ENCODE results near the gene MAPK8IP3.
"Not testable (repeated sequence)": the region's sequence is repeated elsewhere in the genome, so short reads cannot be mapped to it uniquely, and the experiment has no call there.

Gene MAPK8IP3

DNA sequence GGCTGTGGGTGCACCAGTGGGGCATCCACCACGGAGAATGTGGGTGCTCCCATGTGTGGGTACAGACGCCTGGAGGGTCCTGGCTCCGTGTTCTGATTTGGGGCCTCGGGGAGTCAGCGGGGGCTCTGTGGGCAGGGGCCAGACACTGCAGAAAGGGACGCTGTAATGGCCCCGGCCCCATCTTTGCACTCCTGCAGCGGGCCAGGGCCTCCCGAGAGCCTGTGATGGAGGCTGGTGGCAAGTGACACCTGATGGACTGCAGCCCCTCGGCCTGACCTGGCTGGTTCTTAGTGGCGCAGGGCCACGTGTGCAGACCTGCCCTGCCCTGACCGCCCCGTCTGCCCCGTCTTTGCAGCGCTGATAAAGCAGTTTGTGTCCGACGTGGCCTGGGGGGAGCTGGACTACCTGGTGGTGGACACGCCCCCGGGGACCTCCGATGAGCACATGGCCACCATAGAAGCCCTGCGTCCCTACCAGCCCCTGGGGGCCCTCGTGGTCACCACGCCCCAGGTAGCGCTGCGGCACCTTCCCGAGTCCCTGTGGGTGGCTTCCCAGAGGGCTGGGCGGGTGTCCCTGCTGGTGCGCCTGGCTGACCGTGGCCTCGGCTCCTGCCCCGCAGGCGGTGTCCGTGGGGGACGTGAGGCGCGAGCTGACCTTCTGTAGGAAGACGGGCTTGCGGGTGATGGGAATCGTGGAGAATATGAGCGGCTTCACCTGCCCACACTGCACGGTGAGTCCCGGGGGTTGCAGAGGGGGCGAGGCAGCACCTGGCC is 81.5 kb downstream of the MAPK8IP3 start:
- DNase-seq (ENCODE audit: low read depth) = no peak

DNA sequence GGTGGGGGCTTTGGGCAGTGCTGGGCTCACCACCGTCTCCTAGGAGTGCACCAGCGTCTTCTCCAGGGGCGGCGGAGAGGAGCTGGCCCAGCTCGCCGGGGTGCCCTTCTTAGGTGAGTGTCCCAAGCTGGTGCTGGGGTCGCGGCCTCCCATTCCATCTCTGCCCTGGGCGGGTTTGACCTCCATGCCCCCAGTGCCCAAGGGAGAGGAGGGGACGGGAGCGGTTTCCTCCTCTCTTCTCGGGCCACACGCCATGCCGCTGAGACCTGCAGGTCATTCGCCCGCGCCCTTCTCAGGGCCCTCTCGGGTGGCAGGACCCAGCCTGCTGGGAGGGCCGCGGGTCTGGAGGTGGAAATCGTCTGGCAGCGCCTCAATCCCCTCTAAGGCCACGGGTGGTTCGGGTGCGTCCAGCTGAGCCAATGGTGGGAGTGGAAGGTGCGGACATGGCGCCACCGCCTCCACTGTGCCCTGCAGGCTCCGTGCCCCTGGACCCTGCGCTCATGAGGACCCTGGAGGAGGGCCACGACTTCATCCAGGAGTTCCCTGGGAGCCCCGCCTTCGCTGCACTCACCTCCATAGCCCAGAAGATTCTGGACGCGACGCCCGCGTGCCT is 82.2 kb downstream of the MAPK8IP3 start:
- DNase-seq (ENCODE audit: low read depth) = no peak

DNA sequence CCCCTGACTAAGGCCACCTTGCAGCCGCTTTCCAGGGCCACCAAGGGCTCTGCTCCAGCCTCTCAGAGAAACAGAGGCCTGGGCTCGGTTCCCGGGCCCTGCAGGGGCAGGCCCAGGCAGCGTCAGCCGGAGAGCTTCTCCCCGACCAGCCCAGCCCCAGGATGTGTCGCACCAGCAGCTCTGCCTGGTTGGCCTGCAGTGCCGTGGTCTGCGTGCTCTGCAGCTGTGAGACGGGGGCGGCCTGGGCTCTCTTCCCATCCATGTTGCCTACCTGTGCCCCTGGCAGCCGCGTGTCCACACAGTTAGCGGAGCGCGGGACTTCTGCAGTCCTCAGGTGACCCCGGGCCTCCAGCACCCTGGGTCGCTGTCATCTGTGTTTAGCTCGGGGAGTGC is 82.7 kb downstream of the MAPK8IP3 start:
- no peak for DNase-seq (ENCODE audit: low read depth)

DNA sequence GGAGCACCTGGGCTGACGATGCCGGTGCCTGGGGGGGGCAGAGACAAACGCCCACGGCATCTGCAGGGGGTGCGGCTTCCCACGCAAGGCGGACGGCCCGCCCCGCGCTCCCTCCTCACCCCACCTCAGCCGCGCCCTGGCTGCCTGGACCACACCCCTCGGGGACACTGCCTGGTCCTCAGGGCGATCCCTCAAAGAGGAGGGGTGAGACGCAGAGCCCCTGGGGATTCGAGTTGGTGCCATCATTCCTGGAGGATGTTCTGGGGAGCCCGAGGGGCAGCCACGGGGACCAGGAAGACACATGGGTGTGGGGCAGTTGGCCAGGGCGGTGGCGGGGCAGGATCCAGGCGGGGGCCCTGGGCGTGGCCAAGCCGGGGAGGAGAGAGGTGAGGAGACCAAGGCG is 83.6 kb downstream of the MAPK8IP3 start:
- DNase-seq (ENCODE audit: low read depth) = no peak

DNA sequence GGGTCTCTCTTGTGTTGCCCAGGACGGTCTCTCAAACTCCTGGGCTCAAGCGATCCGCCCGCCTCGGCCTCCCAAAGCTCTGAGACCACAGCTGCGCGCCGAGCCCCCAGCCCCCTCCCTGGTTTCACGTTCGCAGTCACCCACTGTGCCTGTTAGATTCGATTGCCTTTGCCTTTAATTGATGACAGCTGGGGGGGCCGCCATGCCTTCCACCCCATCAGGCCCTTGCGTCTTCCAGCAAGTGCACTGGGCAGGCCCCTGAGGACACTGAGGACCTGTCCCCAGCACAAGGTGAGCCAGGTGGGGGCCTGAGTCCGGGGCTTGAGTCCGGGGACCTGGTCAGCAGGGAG is 84.2 kb downstream of the MAPK8IP3 start:
- no peak for DNase-seq (ENCODE audit: low read depth)

DNA sequence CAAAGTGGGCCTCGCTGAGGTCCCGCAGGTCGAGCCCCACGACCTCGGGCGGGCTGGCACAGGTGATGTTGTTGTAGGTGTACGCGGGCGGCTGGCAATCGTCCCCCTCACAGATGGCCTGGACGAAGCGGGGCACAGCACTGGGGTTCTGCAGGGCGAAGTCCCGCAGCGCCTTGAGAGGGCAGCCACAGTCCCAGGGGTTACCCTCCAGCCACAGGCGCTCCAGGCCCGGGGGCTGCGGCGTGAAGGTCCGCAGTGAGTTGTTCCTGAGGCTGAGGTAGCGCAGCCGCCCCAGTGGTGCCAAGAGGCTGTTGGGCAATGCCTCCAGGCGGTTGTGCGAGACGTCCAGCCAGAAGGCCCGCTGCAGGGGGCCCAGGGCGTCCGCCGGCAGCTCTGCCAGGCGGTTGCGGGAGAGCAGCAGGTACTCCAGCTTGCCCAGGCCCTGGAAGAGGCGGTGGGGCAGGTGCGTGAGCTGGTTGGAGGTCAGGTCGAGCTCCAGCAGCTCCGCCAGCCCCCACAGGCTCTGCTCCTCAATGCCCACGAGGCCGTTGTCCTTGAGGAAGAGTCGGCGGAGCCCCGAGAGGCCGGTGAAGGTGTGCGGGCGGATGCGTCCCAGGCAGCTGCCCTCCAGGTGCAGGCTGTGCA is 84.7 kb downstream of the MAPK8IP3 start:
- no peak for DNase-seq (ENCODE audit: low read depth)

DNA sequence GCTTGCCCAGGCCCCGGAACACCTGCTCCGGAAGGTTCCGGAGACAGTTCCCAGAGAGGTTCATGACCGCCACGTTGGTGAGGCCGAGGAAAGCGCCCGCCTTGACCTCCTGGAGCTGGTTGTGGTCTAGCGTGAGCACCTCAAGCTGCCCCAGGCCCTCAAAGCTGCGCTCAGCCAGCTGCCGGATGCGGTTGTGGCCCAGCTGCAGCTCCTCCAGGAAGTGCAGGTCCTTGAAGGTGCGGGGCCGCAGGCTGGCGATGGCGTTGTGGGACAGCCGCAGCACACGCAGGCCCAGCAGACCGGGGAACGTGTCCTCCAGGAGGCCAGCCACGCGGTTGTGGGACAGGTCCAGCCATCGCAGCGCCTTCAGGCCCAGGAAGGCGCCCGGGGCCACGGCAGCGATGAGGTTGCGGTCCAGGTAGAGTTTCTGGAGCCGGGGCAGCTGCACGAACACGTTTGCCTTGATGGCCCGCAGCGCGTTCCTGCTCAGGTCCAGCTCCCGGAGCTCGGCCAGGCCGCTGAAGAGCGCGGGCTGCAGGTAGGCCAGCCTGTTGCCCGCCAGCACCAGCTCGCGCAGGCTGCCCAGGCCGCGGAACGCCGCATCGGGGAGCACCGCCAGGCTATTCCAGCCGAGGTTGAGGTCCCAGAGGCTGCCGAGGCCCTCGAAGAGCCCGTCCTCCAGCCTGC is 85.4 kb downstream of the MAPK8IP3 start:
- no peak for DNase-seq (ENCODE audit: low read depth)

DNA sequence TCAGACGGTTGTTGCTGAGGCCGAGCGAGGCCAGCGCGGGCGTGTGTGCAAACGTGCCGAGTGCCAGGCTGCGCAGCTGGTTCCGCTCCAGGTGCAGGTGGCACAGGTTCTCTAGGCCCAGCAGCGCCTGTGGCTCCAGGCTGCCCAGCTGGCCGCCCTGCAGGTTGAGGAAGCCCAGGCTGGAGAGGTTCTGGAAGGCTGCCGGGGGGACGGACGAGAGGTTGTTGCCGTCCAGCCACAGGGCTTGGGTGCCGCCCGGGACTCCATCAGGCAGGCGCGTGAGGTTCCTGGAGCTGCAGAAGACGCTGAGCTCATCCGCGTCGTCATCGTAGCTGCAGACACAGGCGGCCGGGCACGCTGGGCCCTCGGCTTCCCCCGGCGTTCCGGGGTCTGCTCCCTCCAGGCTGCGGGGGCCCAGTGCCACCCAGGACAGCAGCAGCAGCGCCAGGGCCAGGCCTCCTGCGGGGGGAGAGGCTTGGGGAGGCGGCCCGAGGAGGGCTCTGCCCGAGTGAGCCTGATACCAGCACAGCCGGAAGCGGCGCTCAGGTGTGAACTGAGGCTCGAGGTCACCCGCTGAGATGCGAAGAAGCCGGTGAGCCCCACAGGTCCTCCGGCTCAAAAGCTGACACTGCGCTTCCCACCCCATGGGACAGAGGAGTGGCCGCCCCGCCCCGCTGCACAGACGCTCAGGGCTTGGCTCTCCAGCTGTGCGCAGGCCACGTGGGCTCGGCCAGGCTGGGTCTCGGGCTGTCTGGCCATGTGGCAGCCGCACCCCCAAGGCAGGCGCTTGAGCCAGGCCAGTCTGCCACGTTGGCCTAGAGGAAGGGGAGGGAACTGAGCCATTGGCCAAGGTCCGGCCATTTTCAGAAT is 86.2 kb downstream of the MAPK8IP3 start:
- DNase-seq (ENCODE audit: low read depth) = no peak

DNA sequence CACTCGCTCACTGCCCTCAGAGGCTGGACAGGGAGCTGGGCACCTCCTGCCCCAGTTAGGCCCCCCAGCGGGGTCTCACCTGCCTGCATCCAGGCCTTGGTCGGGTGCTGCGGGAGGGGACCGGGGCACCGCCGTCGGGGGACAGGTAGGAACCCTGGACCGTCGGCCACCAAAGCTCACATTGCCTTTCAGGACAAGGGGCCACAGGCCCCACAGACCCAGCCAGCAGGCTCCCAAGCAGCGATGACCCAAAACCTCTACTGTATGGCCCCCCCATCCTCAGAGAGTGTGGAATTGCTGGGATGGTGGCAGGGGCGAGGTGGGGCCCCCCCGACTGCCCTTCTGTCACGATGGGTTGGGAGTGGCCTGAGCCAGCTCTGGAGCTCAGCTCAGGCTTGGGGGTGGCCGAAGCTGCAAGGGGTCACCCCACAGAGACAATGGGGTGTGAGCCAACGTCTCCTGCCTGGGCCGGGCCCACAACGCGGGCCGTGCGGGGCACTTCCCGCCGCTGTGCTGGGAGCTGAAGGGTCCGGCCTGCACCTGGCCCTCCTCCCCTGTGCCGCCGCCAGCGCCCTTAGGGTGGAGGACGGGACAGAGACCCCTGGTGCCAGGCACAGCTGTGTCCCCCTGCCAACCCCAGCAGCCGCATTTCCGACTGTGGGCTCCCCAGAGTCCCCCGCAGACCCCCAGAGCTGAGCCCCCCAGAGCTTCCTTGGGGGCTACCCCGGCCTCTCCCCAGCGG is 87.0 kb downstream of the MAPK8IP3 start:
- DNase-seq (ENCODE audit: low read depth) = no peak

DNA sequence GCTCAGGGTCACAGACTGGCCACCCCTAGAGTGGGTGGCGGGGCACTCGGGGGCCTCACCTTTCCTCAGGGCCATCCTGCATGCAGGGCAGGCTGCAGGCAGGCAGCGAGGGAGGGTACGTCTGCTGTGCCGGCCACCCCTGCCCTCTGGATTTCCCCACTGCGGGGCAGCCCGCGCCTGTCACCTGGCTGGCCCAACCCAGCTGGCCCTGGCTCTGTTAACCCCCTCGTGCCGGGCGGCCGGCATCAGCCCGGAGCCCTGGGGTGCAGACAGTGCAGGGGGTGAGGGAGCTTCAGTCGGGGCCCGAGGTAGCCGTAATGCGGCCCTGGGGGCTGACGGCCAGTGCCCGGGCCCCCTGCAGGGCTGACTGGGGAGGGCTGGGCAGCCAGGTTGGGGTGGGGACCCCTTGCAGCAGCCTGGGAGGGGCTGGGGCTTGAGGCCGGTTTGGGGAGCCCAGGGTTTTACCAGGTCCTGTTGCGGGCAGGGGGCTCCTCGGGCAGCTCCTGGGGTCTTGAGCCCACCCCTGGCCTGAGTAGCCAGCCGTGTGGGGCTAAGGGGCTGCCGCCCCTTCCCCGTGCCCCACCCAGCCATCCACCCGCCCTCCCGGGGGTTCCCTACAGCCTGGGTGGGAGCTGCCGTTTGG is 87.7 kb downstream of the MAPK8IP3 start, which contains the start of gene IGFALS:
Gene IGFALS, minus strand, starts transcription at position 128 of the 643 bp plus-strand sequence. Its CDS starts 53 bp downstream, at position 75.
- no peak for DNase-seq (ENCODE audit: low read depth)

DNA sequence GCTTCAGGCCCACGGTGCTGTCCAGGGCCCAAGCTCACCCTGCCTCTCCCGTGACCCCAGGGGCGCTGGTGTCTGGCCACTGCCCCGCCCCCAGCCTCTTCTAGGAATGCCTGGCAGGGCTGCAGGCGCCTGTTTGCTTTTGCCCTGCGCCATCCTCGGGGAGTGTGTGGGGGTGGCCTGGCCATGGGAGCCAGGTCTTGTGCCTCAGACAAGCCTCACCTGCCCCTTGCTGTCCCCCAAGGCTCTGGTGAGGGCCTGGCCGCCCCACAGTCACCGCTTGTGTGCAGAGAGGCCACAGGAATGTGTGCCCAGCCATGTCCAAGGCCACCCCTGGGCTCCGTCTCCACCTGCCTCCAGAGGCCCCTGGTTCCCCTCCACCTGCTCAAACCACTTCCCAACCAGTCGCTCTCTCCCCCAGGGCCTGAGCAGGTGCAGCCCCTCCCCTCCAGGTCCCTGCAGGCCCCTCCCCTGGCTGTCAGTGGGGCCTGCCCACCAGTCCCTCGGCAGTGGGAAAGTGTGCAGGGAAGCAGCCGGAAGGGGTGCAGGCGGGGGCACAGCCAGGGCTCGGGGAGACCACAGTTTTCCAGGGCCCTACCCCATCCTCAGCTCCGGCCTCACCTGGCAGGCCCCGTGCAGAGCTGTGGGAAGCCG is 88.4 kb downstream of the MAPK8IP3 start:
- no peak for DNase-seq (ENCODE audit: low read depth)

DNA sequence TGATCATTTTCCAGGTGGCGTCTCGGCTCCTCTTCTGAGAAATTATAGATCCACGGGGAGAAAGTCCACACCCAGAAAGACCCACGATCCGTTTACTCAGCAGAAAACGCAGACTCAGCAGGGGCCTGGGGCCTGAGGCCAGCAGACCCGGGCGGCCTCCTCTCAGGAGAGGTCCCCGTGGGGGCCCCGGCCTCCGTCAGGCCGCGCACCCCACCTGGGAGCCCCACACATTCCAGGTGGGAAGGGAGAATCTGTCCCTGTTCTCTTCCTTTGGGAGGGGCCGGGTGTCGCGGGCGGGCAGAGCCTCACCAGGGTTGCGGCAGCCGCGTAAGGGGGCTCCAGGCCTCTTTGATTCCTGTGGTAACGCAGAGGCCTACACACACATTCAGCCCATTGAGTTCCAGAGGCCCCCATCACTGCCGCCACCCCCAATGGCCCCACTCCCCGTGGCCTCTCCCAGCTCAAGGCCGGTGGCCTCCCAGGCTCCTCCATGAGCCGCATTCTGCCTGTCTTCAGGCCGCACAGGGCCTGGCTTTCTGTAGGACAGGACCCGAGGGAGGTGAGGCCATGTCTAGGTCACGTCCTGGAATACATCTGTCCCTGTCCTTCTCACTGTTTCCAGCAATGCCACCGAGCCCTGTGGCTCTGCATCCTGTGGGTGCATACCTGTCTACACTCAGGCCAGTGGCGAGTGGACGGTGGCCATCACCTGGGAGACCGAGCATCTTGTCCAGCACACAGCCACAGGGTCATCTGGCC is 89.1 kb downstream of the MAPK8IP3 start:
- DNase-seq (ENCODE audit: low read depth) = no peak

DNA sequence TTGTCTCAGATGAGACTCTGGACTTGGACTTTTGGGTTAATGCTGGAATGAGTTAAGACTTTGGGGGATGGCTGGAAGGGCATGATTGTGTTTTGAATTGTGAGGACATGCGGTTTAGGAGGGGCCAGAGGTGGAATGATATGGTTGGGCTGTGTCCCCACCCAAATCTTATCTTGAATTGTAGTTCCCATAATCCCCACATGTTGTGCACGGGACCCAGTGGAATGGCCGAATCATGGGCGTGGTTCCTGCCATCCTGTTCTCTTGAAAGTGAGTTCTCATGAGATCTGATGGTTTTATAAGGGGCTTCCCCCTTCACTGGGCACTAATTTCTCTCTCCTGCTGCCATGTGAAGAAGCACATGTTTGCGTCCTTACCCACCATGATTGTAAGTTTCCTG is 93.3 kb downstream of the MAPK8IP3 start:
- not testable (repeated sequence) for DNase-seq (ENCODE audit: low read depth)

DNA sequence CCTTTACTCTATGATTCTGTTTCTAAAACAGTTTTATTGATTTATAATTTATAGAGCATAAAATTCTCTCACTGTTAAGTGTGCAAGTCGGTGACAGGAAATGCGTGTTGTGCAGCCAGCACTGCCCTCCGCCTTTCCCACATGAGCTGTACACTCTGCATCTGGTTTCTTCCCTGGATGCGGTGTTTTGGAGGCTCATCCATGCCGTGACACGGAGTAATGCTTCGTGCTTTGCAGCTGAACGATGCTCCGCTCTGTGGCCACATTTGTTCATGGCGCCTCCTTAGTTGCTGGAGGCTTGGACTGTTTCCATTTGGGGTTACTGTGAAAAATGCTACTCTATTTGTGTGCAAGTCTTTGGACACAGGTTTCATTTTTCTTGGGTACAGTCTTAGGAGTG is 94.7 kb downstream of the MAPK8IP3 start:
- DNase-seq (ENCODE audit: low read depth) = no peak

DNA sequence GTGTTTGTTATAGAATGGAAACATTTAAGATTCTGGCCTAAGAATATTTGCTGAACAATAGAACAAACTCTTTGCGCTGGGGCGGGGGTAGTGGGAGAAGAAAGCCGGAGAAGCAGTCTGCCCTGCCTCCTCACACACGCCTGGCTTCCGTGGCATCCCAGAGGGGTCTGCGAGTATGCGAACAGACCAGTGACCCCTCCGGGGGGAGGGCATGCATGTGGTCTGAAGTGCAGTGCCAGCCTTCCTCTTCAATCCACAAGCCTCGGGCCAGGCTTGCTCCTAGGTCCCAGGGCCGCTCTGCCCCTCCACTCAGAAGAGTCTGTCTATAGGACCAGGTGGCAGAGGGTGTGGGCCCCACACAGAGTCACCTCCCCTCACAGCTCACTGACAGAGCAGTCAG is 101.6 kb downstream of the MAPK8IP3 start:
- DNase-seq (ENCODE audit: low read depth) = no peak

DNA sequence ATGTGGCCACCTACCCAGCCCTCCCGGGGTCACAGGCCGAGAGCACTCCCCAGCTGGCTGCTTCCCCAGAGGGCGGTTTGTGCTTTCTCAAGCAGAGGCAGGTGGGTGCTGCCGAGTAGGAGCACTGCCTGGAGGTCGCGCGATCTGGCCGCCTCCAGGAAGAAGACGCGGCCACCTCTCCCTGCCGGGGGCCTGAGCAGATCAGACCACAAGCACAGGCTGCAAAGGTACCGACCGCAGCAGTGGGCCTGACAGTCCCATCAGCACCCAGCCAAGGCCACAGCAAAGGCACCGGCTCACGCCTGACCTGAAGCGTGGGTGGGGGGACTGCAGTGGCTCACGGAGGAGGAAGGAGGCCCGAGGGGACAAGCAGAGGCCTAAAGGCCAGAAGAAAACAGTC is 102.7 kb downstream of the MAPK8IP3 start:
- DNase-seq (ENCODE audit: low read depth) = no peak

DNA sequence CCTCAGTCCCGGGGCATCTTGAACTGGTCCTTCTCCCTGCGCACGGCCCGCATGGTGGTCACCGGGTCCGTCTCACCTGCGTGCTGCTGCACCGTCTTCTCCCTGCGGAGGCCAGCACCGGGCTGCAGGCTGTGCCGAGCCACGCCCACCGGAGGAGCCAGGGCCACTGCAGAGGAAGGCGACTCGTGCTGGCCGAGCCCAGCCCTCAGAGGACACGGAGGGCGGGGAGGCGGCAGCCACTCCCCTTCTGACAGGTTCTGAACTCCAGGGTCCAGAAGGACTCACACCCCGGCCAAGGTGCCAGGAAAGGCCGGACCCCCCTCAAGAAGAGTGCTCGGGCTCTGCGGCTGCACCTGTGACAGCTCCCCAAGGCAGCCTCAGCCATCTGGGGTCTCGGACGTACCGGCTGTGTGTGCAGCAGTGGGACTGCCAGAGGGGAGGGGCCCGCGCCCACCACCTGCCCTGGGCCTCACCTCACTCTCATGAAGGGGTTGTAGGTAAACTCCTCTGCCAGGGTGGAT is 103.3 kb downstream of the MAPK8IP3 start:
- no peak for DNase-seq (ENCODE audit: low read depth)

DNA sequence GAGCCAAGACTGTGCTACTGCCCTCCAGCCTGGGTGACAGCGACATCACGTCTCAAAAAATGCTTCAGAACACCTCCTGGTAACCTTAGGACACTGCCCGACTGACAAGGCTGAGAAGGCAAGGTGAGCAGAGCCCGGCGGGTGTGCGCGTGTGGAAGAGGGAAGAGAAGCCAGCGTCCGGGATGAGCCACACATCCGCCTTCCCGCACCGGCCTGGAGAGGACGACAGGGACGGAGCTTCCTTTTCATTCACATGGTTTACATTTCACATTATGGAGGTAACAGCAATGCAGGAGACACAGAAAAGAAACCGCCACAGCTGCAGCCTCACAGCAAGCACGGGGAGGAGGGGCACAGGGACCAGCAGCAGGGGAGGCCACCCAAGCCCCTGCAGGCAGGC is 104.1 kb downstream of the MAPK8IP3 start:
- no peak for DNase-seq (ENCODE audit: low read depth)

DNA sequence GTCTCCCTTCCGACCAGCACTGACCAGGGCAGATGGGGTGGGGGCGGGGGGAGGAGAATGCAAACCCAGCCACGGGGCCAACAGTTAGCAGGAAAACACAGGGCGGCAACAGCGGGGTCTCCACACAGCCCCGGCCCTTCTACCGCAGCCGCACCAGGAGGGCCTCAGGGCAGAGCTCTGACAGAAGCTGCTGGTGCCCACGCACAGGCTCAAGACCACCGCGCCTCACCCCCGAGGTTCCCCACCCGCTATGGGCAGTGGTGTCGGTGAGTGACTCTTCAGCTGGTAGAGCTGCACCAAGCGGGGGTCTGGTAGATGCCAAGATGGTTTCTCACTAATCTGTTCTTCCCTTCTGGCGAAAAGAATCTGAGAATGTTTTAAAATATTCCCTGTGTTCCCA is 104.5 kb downstream of the MAPK8IP3 start:
- no peak for DNase-seq (ENCODE audit: low read depth)
